H9 (cell line): ENCODE results near the gene KRT32. TPM values are rescaled to one million over a fixed set of nuclear protein-coding genes. Genes with fewer than 3 reads are reported as not detected.

ENCODE experiments used
- DNase-seq: peaks from one replicate; pipeline ENCODE4 v3.0.0-alpha.2; 2017
- H2AFZ ChIP-seq: one replicate; pipeline ENCODE4 v1.6.1; 2013; ENCODE audit warnings: mild to moderate bottlenecking, low read length, control low read depth, moderate library complexity
- H2AK5ac ChIP-seq: 2 replicates; pipeline ENCODE4 v1.6.1; 2013; ENCODE audit warnings: low read length, control low read depth, mixed read lengths; ENCODE audit not compliant: insufficient read length
- H2BK120ac ChIP-seq: one replicate; pipeline ENCODE4 v1.6.1; 2013; ENCODE audit warnings: low read depth, mild to moderate bottlenecking, low read length, control low read depth, inconsistent platforms; ENCODE audit not compliant: poor library complexity, severe bottlenecking
- H2BK12ac ChIP-seq: 2 replicates; pipeline ENCODE4 v1.6.1; 2013; ENCODE audit warnings: low read length, control low read depth, mixed read lengths, low read depth; ENCODE audit not compliant: insufficient read length
- H2BK15ac ChIP-seq: 2 replicates; pipeline ENCODE4 v1.6.1; 2013; ENCODE audit warnings: low read depth, low read length, control low read depth
- H2BK20ac ChIP-seq: one replicate; pipeline ENCODE4 v1.6.1; 2013; ENCODE audit warnings: low read depth, mild to moderate bottlenecking, low read length, control low read depth, inconsistent platforms; ENCODE audit not compliant: poor library complexity, severe bottlenecking
- H2BK5ac ChIP-seq: 2 replicates; pipeline ENCODE4 v1.6.1; 2013; ENCODE audit warnings: low read length, control low read depth, mixed read lengths; ENCODE audit not compliant: insufficient read length
- H3K14ac ChIP-seq: 2 replicates; pipeline ENCODE4 v1.6.1; 2013; ENCODE audit warnings: low read length, control low read depth; ENCODE audit not compliant: insufficient read depth
- H3K18ac ChIP-seq: 2 replicates; pipeline ENCODE4 v1.6.1; 2013; ENCODE audit warnings: low read depth, mild to moderate bottlenecking, mixed read lengths, low read length, control low read depth; ENCODE audit not compliant: insufficient read length
- H3K23ac ChIP-seq: 2 replicates; pipeline ENCODE4 v1.6.1; 2013; ENCODE audit warnings: low read length, control low read depth, mixed read lengths, low read depth; ENCODE audit not compliant: insufficient read length
- H3K23me2 ChIP-seq: 2 replicates; pipeline ENCODE4 v1.6.1; 2013; ENCODE audit warnings: low read depth, mild to moderate bottlenecking, mixed read lengths, low read length, control low read depth; ENCODE audit not compliant: insufficient read length, poor library complexity, severe bottlenecking
- H3K27ac ChIP-seq: 2 replicates; pipeline ENCODE4 v1.5.1; 2013; ENCODE audit warnings: low read length, control low read depth, mixed read lengths, low read depth; ENCODE audit not compliant: insufficient read length
- H3K27me3 ChIP-seq: 2 replicates; pipeline ENCODE4 v1.6.1; 2013; ENCODE audit warnings: low read length, control low read depth, inconsistent platforms; ENCODE audit not compliant: insufficient read depth
- H3K4ac ChIP-seq: 2 replicates; pipeline ENCODE4 v1.6.1; 2013; ENCODE audit warnings: low read depth, mild to moderate bottlenecking, control low read depth, inconsistent platforms, low read length, moderate library complexity
- H3K4me1 ChIP-seq: 2 replicates; pipeline ENCODE4 v1.6.1; 2013; ENCODE audit warnings: low read length, control low read depth, inconsistent platforms; ENCODE audit not compliant: insufficient read depth
- H3K4me2 ChIP-seq: 2 replicates; pipeline ENCODE4 v1.6.1; 2013; ENCODE audit warnings: low read length, control low read depth, mixed read lengths; ENCODE audit not compliant: insufficient read length, insufficient read depth
- H3K56ac ChIP-seq: 2 replicates; pipeline ENCODE4 v1.6.1; 2013; ENCODE audit warnings: low read depth, mild to moderate bottlenecking, mixed read lengths, low read length, control low read depth; ENCODE audit not compliant: insufficient read length
- H3K79me1 ChIP-seq: 2 replicates; pipeline ENCODE4 v1.6.1; 2013; ENCODE audit warnings: low read depth, mild to moderate bottlenecking, moderate library complexity, low read length, control low read depth, inconsistent platforms; ENCODE audit not compliant: insufficient read depth, poor library complexity, severe bottlenecking
- H3K79me2 ChIP-seq: 2 replicates; pipeline ENCODE4 v1.6.1; 2013; ENCODE audit warnings: low read length, control low read depth, inconsistent platforms; ENCODE audit not compliant: insufficient read depth
- H3K9ac ChIP-seq: 2 replicates; pipeline ENCODE4 v1.6.1; 2013; ENCODE audit warnings: low read length, control low read depth, mixed read lengths; ENCODE audit not compliant: insufficient read length; ENCODE audit errors: extremely low read depth
- H3K9me3 ChIP-seq: one replicate; pipeline ENCODE4 v1.6.1; 2013; ENCODE audit warnings: low read depth, low read length, inconsistent platforms; ENCODE audit not compliant: control insufficient read depth
- H3T11ph ChIP-seq: one replicate; pipeline ENCODE4 v1.6.1; 2013; ENCODE audit warnings: mild to moderate bottlenecking, low read length, control low read depth, inconsistent platforms
- H4K20me1 ChIP-seq: one replicate; pipeline ENCODE4 v1.6.1; 2013; ENCODE audit not compliant: control insufficient read depth, insufficient read length, insufficient read depth
- H4K5ac ChIP-seq: 2 replicates; pipeline ENCODE4 v1.6.1; 2013; ENCODE audit warnings: low read depth, mild to moderate bottlenecking, mixed read lengths, low read length, control low read depth; ENCODE audit not compliant: insufficient read length
- H4K8ac ChIP-seq: replicated peaks from 2 replicates; pipeline ENCODE4 v1.6.1; 2013; ENCODE audit warnings: low read length, control low read depth, mixed read lengths, low read depth; ENCODE audit not compliant: insufficient read length
- H4K91ac ChIP-seq: 2 replicates; pipeline ENCODE4 v1.6.1; 2013; ENCODE audit warnings: low read depth, mild to moderate bottlenecking, moderate library complexity, mixed read lengths, low read length, control low read depth; ENCODE audit not compliant: insufficient read length
- H3K27ac Mint-ChIP-seq, 3 experiments: 2 replicates in 2 of 3; 3 replicates in 1 of 3; pipeline ENCODE4 v1.8.0; 2020 to 2021; ENCODE audit warnings: mixed read lengths in 3 of 3, mild to moderate bottlenecking in 1 of 3, moderate library complexity in 1 of 3
- H3K27me3 Mint-ChIP-seq: 2 replicates; pipeline ENCODE4 v1.8.0; 2021; ENCODE audit warnings: low read depth, mild to moderate bottlenecking, moderate library complexity, mixed read lengths
- H3K36me3 Mint-ChIP-seq, 3 experiments: 2 replicates in 2 of 3; 3 replicates in 1 of 3; pipeline ENCODE4 v1.8.0; 2020 to 2021; ENCODE audit warnings: low read depth in 3 of 3, mixed read lengths in 3 of 3; ENCODE audit not compliant: insufficient read depth in 1 of 3
- H3K4me1 Mint-ChIP-seq, 2 experiments: 2 replicates each; pipeline ENCODE4 v1.8.0; 2020; ENCODE audit warnings: mixed read lengths in 2 of 2
- H3K4me3 Mint-ChIP-seq, 2 experiments: 2 replicates in 1 of 2; 3 replicates in 1 of 2; pipeline ENCODE4 v1.8.0; 2020 to 2021; ENCODE audit warnings: mild to moderate bottlenecking in 2 of 2, mixed read lengths in 2 of 2, moderate library complexity in 1 of 2
- H3K9me3 Mint-ChIP-seq, 2 experiments: 2 replicates in 1 of 2; 3 replicates in 1 of 2; pipeline ENCODE4 v1.8.0; 2020; ENCODE audit warnings: mild to moderate bottlenecking in 2 of 2, mixed read lengths in 2 of 2, moderate library complexity in 1 of 2
- CTCF ChIP-seq: fragments of 200-600 bp; sonication (generic); conservative IDR thresholded peaks from 3 replicates; pipeline ENCODE4 v1.8.0; 2021; ENCODE audit warnings: antibody characterized with exemption, mild to moderate bottlenecking
- WGBS: extraction: QIAGEN DNeasy Blood & Tissue Kit; methylation state at CpG from one replicate; pipeline ENCODE4 v1.1.7; 2013; ENCODE audit warnings: missing lambda C conversion rate, low lambda C conversion rate, mixed read lengths; ENCODE audit not compliant: insufficient read length; ENCODE audit errors: extremely low coverage; 5-methylcytosine and 5-hydroxymethylcytosine counted together
- total RNA-seq: library from RNA; stranded (reverse); gene quantifications from 2 replicates; pipeline ENCODE4 v1.2.1, GENCODE V29; 2021

KRT32 gene
- total RNA-seq, 1 experiment from 2014 or later: not detected

DNA sequence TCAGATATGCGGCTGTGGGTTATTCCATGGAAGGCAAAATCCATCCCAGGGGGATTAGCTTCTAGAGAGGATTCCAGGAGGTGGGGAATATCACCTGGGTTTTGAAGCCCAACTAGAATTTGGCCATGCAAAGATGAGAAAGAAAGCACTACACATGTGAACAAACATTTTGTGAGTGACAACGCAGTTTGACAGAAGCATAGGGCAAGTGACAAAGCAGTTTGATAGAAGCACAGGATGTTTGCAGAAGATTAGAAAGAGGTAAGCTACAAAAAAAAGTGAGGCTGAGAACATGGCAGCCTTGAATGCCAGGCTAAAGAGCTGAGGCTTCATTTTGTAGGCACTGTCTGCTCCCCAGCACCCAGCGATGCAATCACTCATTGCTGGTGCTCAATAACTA lies 14.1 kb downstream of the KRT32 start:
- DNase-seq: no peak
- Histone ChIP-seq H2BK20ac (no peak overlapping the region), H3K56ac (no peak overlapping the region), H3K27ac (no peak overlapping the region), H3K14ac (no peak overlapping the region), H2BK5ac (no peak overlapping the region), H4K20me1 (no peaks in the 10 kb centered on the region), H2AFZ (no peak overlapping the region), H3K79me1 (no peaks in the 10 kb centered on the region), H2BK15ac (no peak overlapping the region), H4K91ac (no peak overlapping the region), H3K4ac (no peak overlapping the region), H4K8ac (no peak overlapping the region), H2BK120ac (no peak overlapping the region), H3K27me3 (no peaks in the 10 kb centered on the region), H3K4me1 (no peaks in the 10 kb centered on the region), H3K79me2 (no peaks in the 10 kb centered on the region), H3T11ph (no peak overlapping the region), H4K5ac (no peak overlapping the region), H3K23ac (no peak overlapping the region), H3K9me3 (peaks cover 12% of the 10 kb centered on the region), H3K23me2 (no peaks in the 10 kb centered on the region), H2AK5ac (no peak overlapping the region), H2BK12ac (no peak overlapping the region), H3K9ac (no peak overlapping the region), H3K4me2 (no peak overlapping the region), H3K18ac (no peak overlapping the region)
- Mint-ChIP-seq H3K36me3 (no peaks in the 10 kb centered on the region; a peak in 4 of 7 replicates), H3K4me3 (no peak overlapping the region), H3K4me1 (no peaks in the 10 kb centered on the region), H3K27ac (no peak overlapping the region), H3K9me3 (peaks cover 3 to 13% of the 10 kb centered on the region in 2 experiments), H3K27me3 (peaks cover 10% of the 10 kb centered on the region)
- TF ChIP-seq CTCF: no peak
- no CpG with 5 or more reads among the region's 3 CpGs for WGBS
